ENCODE results near the gene ZSWIM9.

DNA sequence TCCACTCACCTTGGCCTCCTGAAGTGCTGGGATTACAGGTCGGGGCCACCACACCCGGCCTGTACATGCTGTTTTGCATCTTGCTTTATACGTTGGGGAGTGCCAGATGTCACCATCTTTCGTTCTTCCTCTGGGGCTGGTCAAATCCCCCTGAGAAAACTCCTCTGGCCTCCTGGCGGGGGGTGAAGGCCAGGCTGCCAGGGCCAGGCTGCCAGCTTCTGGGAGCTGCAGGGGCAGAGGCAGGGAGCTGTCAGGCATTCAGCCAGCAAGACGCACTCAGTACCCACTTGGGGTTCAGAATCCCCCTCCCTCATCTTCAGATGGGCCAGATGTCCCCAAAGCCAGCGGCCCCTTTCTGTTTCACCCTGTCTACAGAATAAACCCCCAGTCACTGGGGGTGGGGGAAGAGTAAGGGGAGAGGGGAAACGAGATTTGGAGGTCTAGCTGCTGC is 16.1 kb downstream of the ZSWIM9 start:
- TF ChIP-seq, protein P1, sequence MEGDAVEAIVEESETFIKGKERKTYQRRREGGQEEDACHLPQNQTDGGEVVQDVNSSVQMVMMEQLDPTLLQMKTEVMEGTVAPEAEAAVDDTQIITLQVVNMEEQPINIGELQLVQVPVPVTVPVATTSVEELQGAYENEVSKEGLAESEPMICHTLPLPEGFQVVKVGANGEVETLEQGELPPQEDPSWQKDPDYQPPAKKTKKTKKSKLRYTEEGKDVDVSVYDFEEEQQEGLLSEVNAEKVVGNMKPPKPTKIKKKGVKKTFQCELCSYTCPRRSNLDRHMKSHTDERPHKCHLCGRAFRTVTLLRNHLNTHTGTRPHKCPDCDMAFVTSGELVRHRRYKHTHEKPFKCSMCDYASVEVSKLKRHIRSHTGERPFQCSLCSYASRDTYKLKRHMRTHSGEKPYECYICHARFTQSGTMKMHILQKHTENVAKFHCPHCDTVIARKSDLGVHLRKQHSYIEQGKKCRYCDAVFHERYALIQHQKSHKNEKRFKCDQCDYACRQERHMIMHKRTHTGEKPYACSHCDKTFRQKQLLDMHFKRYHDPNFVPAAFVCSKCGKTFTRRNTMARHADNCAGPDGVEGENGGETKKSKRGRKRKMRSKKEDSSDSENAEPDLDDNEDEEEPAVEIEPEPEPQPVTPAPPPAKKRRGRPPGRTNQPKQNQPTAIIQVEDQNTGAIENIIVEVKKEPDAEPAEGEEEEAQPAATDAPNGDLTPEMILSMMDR (IDR thresholded peaks at IDR 0.05), result no peak
- no peak for TF ChIP-seq SIN3A (IDR thresholded peaks at IDR 0.05; ENCODE audit: borderline replicate concordance, insufficient read depth, low read depth, low read length)
